ENCODE data around the gene MREG.
"Not testable (repeated sequence)": the region's sequence is repeated elsewhere in the genome, so short reads cannot be mapped to it uniquely, and the experiment has no call there.

MREG gene

DNA sequence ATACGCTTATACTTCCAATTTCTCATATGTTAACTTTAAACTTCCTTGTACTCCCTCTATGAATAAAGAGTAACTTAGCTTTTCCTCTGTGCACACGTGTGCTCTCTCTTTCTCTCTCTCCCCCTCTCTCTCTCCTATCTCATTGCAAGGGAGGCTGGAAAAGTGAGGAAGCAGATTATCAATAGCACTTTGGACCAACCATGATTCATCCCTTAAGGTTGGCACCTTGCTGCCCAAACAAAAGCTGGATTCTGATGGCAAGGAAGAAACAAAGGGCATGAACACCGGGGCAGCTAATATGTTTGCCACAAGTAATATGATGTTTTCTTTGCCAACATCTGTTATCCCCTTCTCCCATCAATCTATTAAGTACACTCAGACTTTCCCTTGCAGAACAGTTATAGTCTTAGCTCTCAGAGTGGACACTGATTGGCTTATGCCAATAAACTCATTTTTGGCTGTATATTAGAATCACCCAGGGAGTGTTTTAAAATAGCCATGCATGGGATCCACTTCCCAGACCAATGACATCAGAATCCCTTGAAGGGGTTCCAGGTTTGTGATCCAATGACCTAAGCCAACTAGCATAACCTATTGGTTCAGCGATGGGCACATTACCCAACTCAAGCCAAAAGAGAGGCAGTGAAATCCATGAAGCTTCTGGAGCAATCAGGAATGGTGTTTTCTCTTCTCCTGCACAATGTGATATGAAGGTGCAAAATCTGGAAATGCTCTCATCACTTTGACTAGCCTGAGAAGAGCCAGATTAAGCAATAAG lies 60.3 kb downstream of the MREG start:
- no peak for DNase-seq

DNA sequence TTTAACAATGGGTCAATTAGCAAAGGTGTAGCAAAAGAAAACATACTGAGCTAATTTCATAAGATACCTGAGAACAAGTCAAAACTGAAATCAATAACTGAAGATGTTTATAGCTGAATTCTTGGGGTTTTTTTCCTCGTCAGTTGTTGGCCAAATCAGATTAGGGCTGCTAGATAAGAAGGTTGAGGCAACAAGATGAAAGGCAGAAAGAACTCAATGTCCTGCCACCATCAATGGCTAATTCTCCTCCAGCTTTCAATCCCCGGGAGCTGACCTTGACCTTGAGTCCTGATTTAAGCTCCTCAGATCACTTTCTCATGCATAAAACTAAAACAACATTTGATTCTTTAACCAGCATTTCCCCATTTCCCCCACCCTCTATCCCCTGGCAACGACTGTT lies 61.8 kb downstream of the MREG start:
- DNase-seq, result no peak

DNA sequence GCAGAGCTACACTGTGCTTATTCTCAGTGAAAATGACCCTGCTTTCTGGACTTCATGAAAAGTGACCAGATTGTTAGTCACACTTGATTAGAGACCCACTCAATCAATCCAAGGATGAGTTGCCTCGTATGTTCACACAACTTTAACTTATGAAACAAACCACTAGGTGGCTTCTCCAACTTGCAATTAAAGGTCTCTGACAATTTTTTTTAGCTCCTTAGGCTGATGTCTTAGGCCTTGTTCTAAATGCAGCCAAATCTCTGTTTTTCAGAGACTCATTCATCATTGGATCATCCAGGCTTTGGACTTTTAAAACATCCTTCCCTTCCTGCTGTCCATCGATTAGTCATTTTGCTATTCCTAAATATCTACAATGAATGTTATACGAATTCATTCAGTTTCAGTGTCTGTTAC lies 63.4 kb downstream of the MREG start:
- peak in 1 of 2 donors; percentile 35 for DNase-seq

DNA sequence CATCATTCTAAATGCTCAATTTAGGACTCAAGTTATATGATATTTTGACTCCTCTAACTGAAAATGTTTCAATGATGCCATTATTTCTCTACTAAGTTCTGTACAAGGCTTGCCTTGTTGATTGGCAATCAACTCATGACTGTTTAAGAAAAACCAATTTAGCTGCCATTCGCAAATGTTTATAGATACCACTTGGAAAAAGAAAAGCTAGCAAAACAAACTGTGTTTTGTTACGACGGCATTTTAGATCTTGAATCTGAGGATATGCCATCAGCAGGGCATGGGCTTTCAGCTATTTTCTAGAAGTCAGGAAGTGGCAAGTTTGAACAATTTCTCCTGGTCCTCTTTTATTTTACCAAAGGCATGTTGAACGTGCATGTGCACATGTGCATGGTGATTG lies 65.3 kb downstream of the MREG start:
- DNase-seq, result no peak

DNA sequence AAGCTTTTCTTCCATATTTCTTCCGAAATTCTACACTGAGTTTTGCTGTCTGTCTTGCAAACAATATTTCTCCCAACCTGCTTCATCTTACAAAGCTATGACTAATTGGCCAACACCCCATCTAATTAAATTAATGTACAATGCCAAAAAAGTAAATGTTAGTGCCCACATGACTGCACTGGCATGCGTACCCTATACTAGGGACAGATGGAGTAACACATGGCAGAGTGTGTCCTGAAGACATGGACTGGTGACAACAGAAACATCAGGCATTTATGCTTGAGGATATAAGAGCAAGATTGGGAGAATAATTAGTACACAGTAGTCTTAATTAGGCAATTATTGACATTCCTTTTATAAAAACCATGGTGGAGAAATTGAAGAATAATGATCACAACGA lies 66.8 kb downstream of the MREG start:
- DNase-seq, result no peak

GRCh38 chr2:215942194-215942593 lies 71.2 kb downstream of the MREG start:
- DNase-seq, result no peak

DNA sequence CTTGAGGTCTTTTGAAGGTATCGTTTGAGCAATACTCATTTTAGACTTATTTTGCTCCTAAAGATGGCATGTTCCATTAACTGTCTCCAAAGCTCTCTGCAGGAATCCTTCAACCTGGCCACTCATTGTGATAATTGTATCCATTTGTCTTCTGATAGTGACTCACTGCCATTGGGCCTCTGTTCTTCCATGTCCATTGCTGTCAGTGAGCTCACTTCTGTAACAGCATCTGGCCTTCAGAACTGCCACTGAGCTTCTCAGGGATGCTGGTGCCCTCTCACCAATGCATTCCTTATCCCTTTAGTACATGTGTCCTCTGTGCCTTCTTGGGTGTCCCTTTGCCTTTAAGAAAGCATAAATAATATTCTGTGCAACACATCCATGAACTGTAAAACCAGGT lies 71.6 kb downstream of the MREG start:
- DNase-seq, result no peak

- DNase-seq, result no peak
These were observed 72.6 kb downstream of the MREG start for GRCh38 chr2:215940645-215941184.

DNA sequence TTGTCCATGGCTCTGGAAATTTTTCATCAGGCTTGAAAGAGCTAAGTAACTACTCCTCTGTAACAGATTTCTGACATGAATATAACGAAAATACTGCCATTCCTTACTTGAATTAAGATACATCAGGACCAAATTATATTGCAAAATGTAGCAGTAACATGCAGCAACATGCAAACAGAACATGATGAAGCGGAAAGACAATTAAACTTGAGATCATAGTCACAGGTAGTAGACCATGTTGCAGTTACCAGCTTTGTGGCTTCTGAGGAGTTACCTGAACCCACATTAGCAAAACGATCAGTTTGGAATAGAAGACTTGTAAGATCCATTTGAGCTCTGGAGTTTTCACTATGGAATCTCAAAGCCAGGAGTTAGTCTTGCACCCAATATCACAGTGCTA lies 76.2 kb downstream of the MREG start:
- no peak for DNase-seq

GRCh38 chr2:215933151-215933550 lies 80.2 kb downstream of the MREG start:
- no peak for DNase-seq

DNA sequence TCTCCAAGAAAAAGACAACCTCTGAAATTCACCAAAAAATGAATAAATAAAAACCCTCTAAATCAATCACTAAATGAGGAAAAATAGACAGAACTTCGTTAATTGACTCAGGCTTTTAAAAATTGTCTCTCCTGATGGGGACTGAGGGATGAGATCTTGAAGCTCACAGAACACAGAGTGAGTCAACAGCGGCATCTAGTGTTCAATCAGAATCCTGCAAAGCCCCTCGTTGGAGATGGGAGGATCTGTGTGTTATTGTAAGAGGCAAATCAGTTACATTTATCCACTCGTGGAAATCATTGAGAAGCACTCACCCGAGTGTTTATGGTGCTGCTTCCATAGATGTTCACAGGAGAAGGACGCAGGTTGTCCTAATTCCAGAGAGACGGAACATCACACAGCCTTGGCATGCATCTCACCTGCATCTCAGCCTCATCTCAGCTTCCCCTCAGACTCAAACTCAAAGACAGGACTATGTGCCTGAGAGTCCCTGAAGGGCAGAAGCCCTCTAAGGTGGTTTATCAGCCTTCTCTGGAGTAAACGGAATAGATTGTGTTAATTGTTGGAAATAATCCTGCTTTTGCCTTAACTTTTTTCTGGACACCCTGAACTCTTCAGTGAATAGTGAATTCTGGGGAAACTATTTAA lies 82.0 kb downstream of the MREG start:
- DNase-seq, result peak; percentile 28 to 45

- DNase-seq, result no peak
These were observed 82.7 kb downstream of the MREG start for GRCh38 chr2:215930505-215931253.

- DNase-seq, result no peak
These were observed 83.6 kb downstream of the MREG start for GRCh38 chr2:215929602-215930335.

- no peak for DNase-seq
These were observed 85.3 kb downstream of the MREG start for GRCh38 chr2:215928086-215928485.

DNA sequence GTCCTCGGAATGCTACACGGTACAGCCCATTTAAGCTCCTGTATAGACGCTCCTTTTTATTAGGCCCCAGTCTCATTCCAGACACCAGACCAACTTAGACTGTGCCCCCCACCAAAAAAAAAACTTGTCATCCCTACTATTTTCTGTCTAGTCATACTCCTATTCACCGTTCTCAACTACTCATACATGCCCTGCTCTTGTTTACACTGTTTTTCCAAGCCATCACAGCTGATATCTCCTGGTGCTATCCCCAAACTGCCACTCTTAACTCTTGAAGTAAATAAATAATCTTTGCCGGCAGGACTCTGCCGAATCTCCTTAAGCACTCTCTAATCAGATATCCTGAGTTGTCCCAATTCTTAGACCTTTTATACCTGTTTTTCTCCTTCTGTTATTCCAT lies 86.4 kb downstream of the MREG start:
- DNase-seq, result not testable (repeated sequence)

- DNase-seq, result no peak
These were observed 91.5 kb downstream of the MREG start for GRCh38 chr2:215921895-215922294.

GRCh38 chr2:215920244-215921100 lies 92.9 kb downstream of the MREG start:
- DNase-seq, result peak; percentile 53

GRCh38 chr2:215919624-215920243 lies 93.6 kb downstream of the MREG start:
- no peak for DNase-seq

DNA sequence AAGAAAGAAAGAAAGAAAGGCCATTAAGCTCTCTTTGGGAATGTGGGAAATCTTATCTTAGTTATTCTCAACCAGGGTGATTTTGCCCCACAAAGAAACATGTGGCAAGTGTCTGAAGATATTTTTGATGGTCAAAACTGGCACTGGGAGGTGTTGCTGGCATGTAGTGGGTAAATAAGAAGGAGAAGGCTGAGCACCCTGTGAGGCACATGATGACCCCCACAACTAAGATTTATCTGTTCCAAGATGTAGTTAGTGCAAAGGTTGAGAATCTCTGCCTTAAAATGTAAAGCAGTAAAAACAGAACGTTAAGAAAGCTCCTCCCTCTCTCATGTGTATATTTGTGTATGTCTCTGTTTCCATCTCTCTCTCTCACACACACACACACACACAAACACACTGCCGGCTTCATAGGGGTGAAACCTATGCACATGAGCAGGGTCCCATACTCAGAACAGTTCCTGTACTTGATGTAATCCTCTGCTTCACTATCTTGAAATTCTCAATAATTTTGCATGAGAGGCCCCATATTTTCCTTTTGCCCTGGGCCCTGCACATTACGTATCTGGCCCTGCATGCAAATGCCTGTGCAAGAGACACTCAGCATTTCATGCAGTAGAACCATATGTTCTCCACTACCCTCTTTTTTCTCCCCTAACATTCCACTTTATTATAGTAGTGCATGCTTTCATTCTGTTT lies 94.3 kb downstream of the MREG start:
- DNase-seq, result no peak

DNA sequence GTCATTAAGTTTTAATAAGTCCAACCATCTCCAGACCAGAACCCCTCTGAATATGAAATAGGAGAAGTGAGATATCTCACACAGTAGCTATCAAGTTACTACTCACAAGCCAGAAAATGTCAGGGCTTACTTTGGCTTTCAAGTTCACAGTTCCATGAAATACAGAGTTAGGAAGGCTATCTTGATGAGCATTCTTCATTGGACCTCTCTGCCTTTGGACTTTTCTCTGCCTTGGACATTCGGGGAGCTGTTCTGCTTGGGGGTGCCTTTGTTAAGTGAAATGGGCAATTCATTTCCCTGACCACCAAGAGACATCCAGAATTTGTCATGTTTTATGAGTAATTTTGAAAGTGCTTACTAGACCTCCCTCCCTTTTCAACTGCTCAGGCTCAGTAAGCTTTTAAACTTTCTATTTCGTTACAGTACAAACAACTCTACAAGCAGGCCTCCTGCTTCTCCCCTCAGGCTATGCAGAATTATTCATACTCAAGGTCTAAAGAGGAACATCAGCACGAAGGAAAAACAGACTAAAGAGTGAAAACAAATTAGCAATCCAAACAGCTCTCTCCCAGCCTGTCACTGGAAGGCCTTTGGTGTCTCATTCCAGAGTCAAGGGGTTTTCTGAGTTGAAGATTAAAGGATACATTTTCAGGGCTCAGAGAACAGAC lies 95.3 kb downstream of the MREG start:
- no peak for DNase-seq

All from CD4-positive, alpha-beta T cell treated with Interleukin-1 beta for 1 hour (primary cell).